MM.1S (cell line): ENCODE data around the gene SYT9.

Experiments used
- DNase-seq: peaks from one replicate; pipeline ENCODE4 v3.0.0-alpha.2; 2015
- H2AFZ ChIP-seq: fragments of 300-600 bp; sonication (generic); 2 replicates; pipeline ENCODE4 v1.6.0; 2016; ENCODE audit warnings: antibody characterized with exemption, low read length
- H3F3A ChIP-seq: fragments of 300-600 bp; sonication (generic); 2 replicates; pipeline ENCODE4 v1.6.1; 2016; ENCODE audit warnings: mild to moderate bottlenecking, antibody characterized with exemption, low read length, moderate library complexity, mixed read lengths; ENCODE audit not compliant: insufficient read depth
- H3K27ac ChIP-seq: fragments of 300-600 bp; sonication (generic); 2 replicates; pipeline ENCODE4 v1.5.1; 2016; ENCODE audit warnings: mild to moderate bottlenecking, low read length
- H3K27me3 ChIP-seq: fragments of 300-600 bp; sonication (generic); replicated peaks from 2 replicates; pipeline ENCODE4 v1.6.0; 2016; ENCODE audit warnings: low read length; ENCODE audit not compliant: insufficient read depth
- H3K36me3 ChIP-seq: fragments of 300-600 bp; sonication (generic); replicated peaks from 2 replicates; pipeline ENCODE4 v1.6.1; 2016; ENCODE audit warnings: mild to moderate bottlenecking, low read length, mixed read lengths; ENCODE audit not compliant: insufficient read depth
- H3K4me1 ChIP-seq: fragments of 300-600 bp; sonication (generic); 2 replicates; pipeline ENCODE4 v1.6.1; 2016; ENCODE audit warnings: low read length, mixed read lengths
- H3K4me2 ChIP-seq: fragments of 300-600 bp; sonication (generic); 2 replicates; pipeline ENCODE4 v1.6.0; 2016; ENCODE audit warnings: low read depth, low read length
- H3K4me3 ChIP-seq: fragments of 300-600 bp; sonication (generic); 2 replicates; pipeline ENCODE4 v1.5.1; 2016; ENCODE audit warnings: low read length, mixed read lengths
- H3K79me2 ChIP-seq: fragments of 300-600 bp; sonication (generic); 2 replicates; pipeline ENCODE4 v1.6.1; 2016; ENCODE audit warnings: mixed run types, low read length, mixed read lengths
- H3K9ac ChIP-seq: fragments of 300-600 bp; sonication (generic); 2 replicates; pipeline ENCODE4 v1.6.1; 2016; ENCODE audit warnings: low read length, mixed read lengths
- H3K9me2 ChIP-seq: fragments of 300-600 bp; sonication (generic); replicated peaks from 2 replicates; pipeline ENCODE4 v1.6.1; 2016; ENCODE audit warnings: mild to moderate bottlenecking, low read length, mixed read lengths; ENCODE audit not compliant: insufficient read depth
- H3K9me3 ChIP-seq: fragments of 300-600 bp; sonication (generic); replicated peaks from 2 replicates; pipeline ENCODE4 v1.6.1; 2016; ENCODE audit warnings: mild to moderate bottlenecking, low read length, mixed read lengths; ENCODE audit not compliant: insufficient read depth
- H4K20me1 ChIP-seq: fragments of 300-600 bp; sonication (generic); 2 replicates; pipeline ENCODE4 v1.6.1; 2016; ENCODE audit warnings: mild to moderate bottlenecking, low read length, moderate library complexity, mixed read lengths; ENCODE audit not compliant: insufficient read depth
- CTCF ChIP-seq: fragments of 300-600 bp; sonication (generic); IDR thresholded peaks from 2 replicates; pipeline ENCODE4 v1.5.1; 2016; ENCODE audit warnings: antibody characterized with exemption, low read length, mixed read lengths
- EZH2 ChIP-seq: fragments of 300-600 bp; sonication (generic); optimal IDR thresholded peaks from 2 replicates; pipeline ENCODE3; 2017; ENCODE audit warnings: low read depth, mild to moderate bottlenecking, antibody characterized with exemption, low read length, mixed read lengths
- EZH2phosphoT487 ChIP-seq: fragments of 300-600 bp; sonication (generic); IDR thresholded peaks from 2 replicates; pipeline ENCODE4 v1.6.1; 2018; ENCODE audit warnings: antibody characterized with exemption, low read length

Gene SYT9

GRCh38 chr11:7462706-7463105 is 211.0 kb downstream of the SYT9 start:
- H3K4me1 ChIP-seq: no peaks in the 10 kb centered on the region
- TF ChIP-seq EZH2phosphoT487 (no peak), CTCF (no peak), EZH2 (no peak)
- no peaks in the 10 kb centered on the region for H3K79me2 ChIP-seq
- H4K20me1 ChIP-seq: no peaks in the 10 kb centered on the region
- no peak overlapping the region for H2AFZ ChIP-seq
- no peak overlapping the region for H3K4me2 ChIP-seq
- H3F3A ChIP-seq: no peaks in the 10 kb centered on the region
- no peak for DNase-seq
- H3K4me3 ChIP-seq: no peak overlapping the region
- no peaks in the 10 kb centered on the region for H3K9me3 ChIP-seq
- H3K27ac ChIP-seq: no peak overlapping the region
- no peaks in the 10 kb centered on the region for H3K9me2 ChIP-seq
- no peaks in the 10 kb centered on the region for H3K36me3 ChIP-seq
- no peaks in the 10 kb centered on the region for H3K27me3 ChIP-seq
- H3K9ac ChIP-seq: no peak overlapping the region

DNA sequence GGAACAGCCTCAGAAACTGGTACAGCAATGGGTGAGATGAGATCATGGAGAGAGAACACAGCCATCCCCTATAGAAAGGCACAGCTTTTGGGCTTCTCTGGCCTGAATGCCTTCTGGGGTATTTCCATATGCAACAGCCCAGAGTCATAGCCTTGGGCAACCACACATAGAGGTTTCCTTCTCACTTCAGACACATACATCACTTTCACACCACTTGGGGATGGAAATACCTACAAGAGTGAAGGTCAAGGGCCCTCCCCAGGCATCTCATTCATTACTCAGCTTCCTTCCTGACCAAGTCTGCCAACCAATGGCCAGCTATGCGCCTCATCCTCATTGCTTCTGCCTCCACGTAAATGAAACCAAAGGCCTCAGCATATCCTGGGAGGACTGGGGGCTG is 215.9 kb downstream of the SYT9 start:
- H3K9ac ChIP-seq: no peak overlapping the region
- H3K9me2 ChIP-seq: no peaks in the 10 kb centered on the region
- no peak overlapping the region for H3K27ac ChIP-seq
- H3K27me3 ChIP-seq: no peaks in the 10 kb centered on the region
- TF ChIP-seq EZH2: no peak
- no peak for TF ChIP-seq EZH2phosphoT487
- TF ChIP-seq CTCF: no peak
- H3K9me3 ChIP-seq: no peaks in the 10 kb centered on the region
- H3K4me2 ChIP-seq: no peak overlapping the region
- no peaks in the 10 kb centered on the region for H3F3A ChIP-seq
- no peaks in the 10 kb centered on the region for H4K20me1 ChIP-seq
- no peak for DNase-seq
- no peak overlapping the region for H3K4me3 ChIP-seq
- H3K36me3 ChIP-seq: no peaks in the 10 kb centered on the region
- no peaks in the 10 kb centered on the region for H3K4me1 ChIP-seq
- no peaks in the 10 kb centered on the region for H3K79me2 ChIP-seq
- H2AFZ ChIP-seq: no peak overlapping the region

- no peak overlapping the region for H2AFZ ChIP-seq
- no peaks in the 10 kb centered on the region for H3K36me3 ChIP-seq
- no peaks in the 10 kb centered on the region for H3F3A ChIP-seq
- no peak overlapping the region for H3K9ac ChIP-seq
- H3K4me1 ChIP-seq: no peaks in the 10 kb centered on the region
- no peaks in the 10 kb centered on the region for H3K9me2 ChIP-seq
- H3K27me3 ChIP-seq: no peaks in the 10 kb centered on the region
- no peak overlapping the region for H3K27ac ChIP-seq
- no peak for TF ChIP-seq EZH2phosphoT487
- no peak for DNase-seq
- no peaks in the 10 kb centered on the region for H4K20me1 ChIP-seq
- no peak overlapping the region for H3K4me2 ChIP-seq
- no peaks in the 10 kb centered on the region for H3K79me2 ChIP-seq
- no peaks in the 10 kb centered on the region for H3K9me3 ChIP-seq
- no peak overlapping the region for H3K4me3 ChIP-seq
Measured at GRCh38 chr11:7469351-7469865, 217.7 kb downstream of the SYT9 start.

- no peak for TF ChIP-seq CTCF
- no peak for TF ChIP-seq EZH2phosphoT487
- no peak for TF ChIP-seq EZH2
Measured at GRCh38 chr11:7471071-7471470, 219.4 kb downstream of the SYT9 start.

More at GRCh38 chr11:7471071-7471470, 219.4 kb downstream of the SYT9 start:
- Histone ChIP-seq H3K27me3 (no peaks in the 10 kb centered on the region), H3K27ac (no peak overlapping the region), H4K20me1 (no peaks in the 10 kb centered on the region), H3K36me3 (no peaks in the 10 kb centered on the region), H3K4me1 (no peaks in the 10 kb centered on the region), H3K9me3 (no peaks in the 10 kb centered on the region), H3K4me2 (no peak overlapping the region), H2AFZ (no peak overlapping the region), H3K4me3 (no peak overlapping the region), H3F3A (no peaks in the 10 kb centered on the region), H3K79me2 (no peaks in the 10 kb centered on the region), H3K9ac (no peak overlapping the region), H3K9me2 (no peaks in the 10 kb centered on the region)
- DNase-seq: no peak
